Calu3 (cell line): ENCODE results near the gene SYTL1. TPM values are rescaled to one million over a fixed set of nuclear protein-coding genes. Genes with fewer than 3 reads are reported as not detected.
A peak's percentile ranks its signal among the peaks of the same experiment; 100 is the strongest.

Source experiments
- BruUV-seq: library from RNA; stranded (reverse); fragments of 400-500 nt; replicated peaks from 2 replicates; lab custom pipeline; 2021; lab: Mats Ljungman, UMichigan
- CTCF ChIA-PET: fragments of 300-600 bp; sonication (Branson Sonifier 250); formaldehyde crosslinking; loops from one replicate; lab custom pipeline; 2022; ENCODE audit warnings: antibody characterized with exemption; lab: Charles Lee
- DNase-seq: peaks from one replicate; pipeline ENCODE4 v3.0.0; 2022
- H3K27ac Mint-ChIP-seq: one replicate; pipeline ENCODE4 v1.8.0; 2022; ENCODE audit warnings: mixed read lengths; ENCODE audit not compliant: unreplicated experiment
- H3K27me3 Mint-ChIP-seq: one replicate; pipeline ENCODE4 v1.8.0; 2022; ENCODE audit warnings: mixed read lengths; ENCODE audit not compliant: unreplicated experiment
- H3K36me3 Mint-ChIP-seq: one replicate; pipeline ENCODE4 v1.8.0; 2022; ENCODE audit warnings: mild to moderate bottlenecking, moderate library complexity, mixed read lengths; ENCODE audit not compliant: insufficient read depth, unreplicated experiment
- H3K4me1 Mint-ChIP-seq: one replicate; pipeline ENCODE4 v1.8.0; 2022; ENCODE audit warnings: mild to moderate bottlenecking, low read depth, mixed read lengths; ENCODE audit not compliant: unreplicated experiment
- H3K4me3 Mint-ChIP-seq: one replicate; pipeline ENCODE4 v1.8.0; 2022; ENCODE audit warnings: mild to moderate bottlenecking, low read depth, moderate library complexity, mixed read lengths; ENCODE audit not compliant: unreplicated experiment
- H3K9me3 Mint-ChIP-seq: one replicate; pipeline ENCODE4 v1.8.0; 2022; ENCODE audit warnings: low read depth, mixed read lengths; ENCODE audit not compliant: unreplicated experiment
- intact Hi-C: fragments of 100-400 bp; cut with micrococcal nuclease; formaldehyde crosslinking; loops from one replicate; pipeline ENCODE4 v1.10.0; 2022; ENCODE audit not compliant: unreplicated experiment
- total RNA-seq: library from RNA; stranded (reverse); gene quantifications from 2 replicates; pipeline ENCODE4 v1.2.3, GENCODE V29; 2022
- TF ChIP-seq, protein P1 (sequence below): fragments of 200-600 bp; IDR thresholded peaks from one replicate; pipeline ENCODE4 v1.8.0; 2022; ENCODE audit warnings: antibody characterized with exemption; ENCODE audit not compliant: unreplicated experiment

Gene SYTL1
- total RNA-seq, 1 experiment from 2014 or later = 15.0 TPM

DNA sequence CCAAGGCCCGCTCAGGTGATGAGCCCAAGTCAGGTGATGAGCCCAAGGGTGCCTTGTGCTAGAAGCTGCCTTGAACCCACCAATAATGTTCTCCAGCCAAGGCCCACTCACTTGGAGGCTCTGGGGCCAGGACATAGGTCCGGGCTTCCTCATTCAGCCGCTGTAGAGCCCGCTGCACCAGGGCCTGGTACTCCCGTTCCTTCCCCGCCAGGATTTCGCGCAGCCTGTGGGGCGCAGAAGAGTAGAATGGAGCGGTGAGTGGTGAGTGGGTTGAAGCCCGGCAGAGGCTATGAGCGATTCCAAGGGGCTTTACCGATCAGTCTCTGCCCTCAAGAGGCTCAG, 14.4 kb downstream of the SYTL1 start:
- BruUV-seq = no TSS peak
- Mint-ChIP-seq H3K27me3 (no peaks in the 10 kb centered on the region), H3K36me3 (peaks cover 24% of the 10 kb centered on the region), H3K4me3 (no peak overlapping the region), H3K9me3 (no peaks in the 10 kb centered on the region), H3K27ac (no peak overlapping the region), H3K4me1 (no peaks in the 10 kb centered on the region)
- no peak for DNase-seq
- intact Hi-C loops = no loop called here
- CTCF ChIA-PET = no interaction called here
- TF ChIP-seq, protein P1, sequence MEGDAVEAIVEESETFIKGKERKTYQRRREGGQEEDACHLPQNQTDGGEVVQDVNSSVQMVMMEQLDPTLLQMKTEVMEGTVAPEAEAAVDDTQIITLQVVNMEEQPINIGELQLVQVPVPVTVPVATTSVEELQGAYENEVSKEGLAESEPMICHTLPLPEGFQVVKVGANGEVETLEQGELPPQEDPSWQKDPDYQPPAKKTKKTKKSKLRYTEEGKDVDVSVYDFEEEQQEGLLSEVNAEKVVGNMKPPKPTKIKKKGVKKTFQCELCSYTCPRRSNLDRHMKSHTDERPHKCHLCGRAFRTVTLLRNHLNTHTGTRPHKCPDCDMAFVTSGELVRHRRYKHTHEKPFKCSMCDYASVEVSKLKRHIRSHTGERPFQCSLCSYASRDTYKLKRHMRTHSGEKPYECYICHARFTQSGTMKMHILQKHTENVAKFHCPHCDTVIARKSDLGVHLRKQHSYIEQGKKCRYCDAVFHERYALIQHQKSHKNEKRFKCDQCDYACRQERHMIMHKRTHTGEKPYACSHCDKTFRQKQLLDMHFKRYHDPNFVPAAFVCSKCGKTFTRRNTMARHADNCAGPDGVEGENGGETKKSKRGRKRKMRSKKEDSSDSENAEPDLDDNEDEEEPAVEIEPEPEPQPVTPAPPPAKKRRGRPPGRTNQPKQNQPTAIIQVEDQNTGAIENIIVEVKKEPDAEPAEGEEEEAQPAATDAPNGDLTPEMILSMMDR = no peak

GRCh38 chr1:27356619-27357280, 14.9 kb downstream of the SYTL1 start:
- no TSS peak for BruUV-seq
- peaks cover 20% of the 10 kb centered on the region for H3K36me3 Mint-ChIP-seq
- no peaks in the 10 kb centered on the region for H3K27me3 Mint-ChIP-seq
- no peak for DNase-seq
- H3K9me3 Mint-ChIP-seq = no peaks in the 10 kb centered on the region
- no peaks in the 10 kb centered on the region for H3K4me1 Mint-ChIP-seq
- intact Hi-C loops = no loop called here
- H3K4me3 Mint-ChIP-seq = no peak overlapping the region
- CTCF ChIA-PET = no interaction called here
- TF ChIP-seq, protein P1 = no peak
- H3K27ac Mint-ChIP-seq = no peak overlapping the region

- no peak overlapping the region for H3K4me3 Mint-ChIP-seq
- no TSS peak for BruUV-seq
- no peaks in the 10 kb centered on the region for H3K4me1 Mint-ChIP-seq
- TF ChIP-seq, protein P1 = peak; percentile 89
- H3K9me3 Mint-ChIP-seq = no peaks in the 10 kb centered on the region
- peaks cover 20% of the 10 kb centered on the region for H3K36me3 Mint-ChIP-seq
- CTCF ChIA-PET = no interaction called here
- no peak for DNase-seq
- intact Hi-C loops = no loop called here
- no peak overlapping the region for H3K27ac Mint-ChIP-seq
- H3K27me3 Mint-ChIP-seq = no peaks in the 10 kb centered on the region
Measured at GRCh38 chr1:27357281-27358037, 15.6 kb downstream of the SYTL1 start.

DNA sequence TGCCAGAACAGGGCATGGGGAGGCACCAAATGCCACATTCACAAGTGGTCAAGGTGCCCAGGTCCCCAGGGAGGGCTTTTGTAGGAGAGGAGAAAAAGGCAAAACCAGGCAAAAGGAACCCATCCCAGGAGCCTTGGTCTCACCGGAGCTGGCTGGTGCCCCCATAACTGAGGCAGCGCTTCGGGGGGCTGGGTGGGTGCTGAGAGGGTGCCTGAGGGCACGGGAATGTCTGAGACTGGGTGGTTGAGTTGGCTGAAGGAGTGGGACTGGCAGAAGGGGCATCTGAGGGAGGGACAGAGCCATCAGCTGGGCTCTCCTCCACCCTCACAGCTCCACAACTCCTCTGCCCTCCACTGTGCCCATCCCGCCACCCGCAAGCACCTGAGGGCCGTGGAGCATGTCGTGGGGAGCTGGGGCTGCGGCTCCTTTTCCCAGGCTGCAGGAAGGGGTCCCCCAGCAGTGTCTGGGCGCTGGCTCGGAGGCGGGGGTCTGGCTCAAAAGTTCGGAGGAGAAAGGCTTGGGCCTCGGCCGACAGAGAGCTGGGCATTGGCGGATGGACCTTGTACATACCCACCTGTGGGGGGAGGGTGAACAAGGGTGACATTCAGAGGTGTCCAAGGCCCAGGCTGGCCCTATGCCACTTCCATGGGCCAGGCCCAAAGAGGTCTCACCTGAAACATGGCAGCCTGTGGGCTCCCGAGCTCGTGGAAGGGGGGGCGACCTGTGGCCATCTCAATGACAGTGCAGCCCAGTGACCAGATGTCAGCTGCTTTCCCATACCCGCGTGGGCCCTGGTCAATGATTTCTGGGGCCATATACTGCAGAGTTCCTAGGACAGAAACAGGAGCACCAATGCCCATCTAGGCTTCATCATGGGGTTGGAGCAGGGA, 16.5 kb downstream of the SYTL1 start:
- intact Hi-C loops = no loop called here
- Mint-ChIP-seq H3K9me3 (no peaks in the 10 kb centered on the region), H3K36me3 (peaks cover 14% of the 10 kb centered on the region), H3K27ac (no peak overlapping the region), H3K4me1 (no peaks in the 10 kb centered on the region), H3K4me3 (no peak overlapping the region), H3K27me3 (no peaks in the 10 kb centered on the region)
- no TSS peak for BruUV-seq
- TF ChIP-seq, protein P1 = no peak
- DNase-seq = no peak
- CTCF ChIA-PET = no interaction called here
